Testis (tissue), 3 donors: ENCODE results near the gene TENM4. TPM values are rescaled to one million over a fixed set of nuclear protein-coding genes. Genes with fewer than 3 reads are reported as not detected.

ENCODE experiments used
- DNase-seq: peaks from one replicate; pipeline ENCODE4 v3.0.0-alpha.2; 2019
- H3K27ac ChIP-seq, 2 donors: fragments of 200-600 bp; sonication (generic); one replicate each; pipeline ENCODE4 v1.5.1; 2019
- H3K27me3 ChIP-seq: fragments of 200-600 bp; sonication (generic); one replicate; pipeline ENCODE4 v1.5.1; 2019
- H3K36me3 ChIP-seq: fragments of 200-600 bp; sonication (generic); one replicate; pipeline ENCODE4 v1.5.1; 2017; ENCODE audit warnings: low read depth; ENCODE audit errors: missing control alignments
- H3K4me1 ChIP-seq: fragments of 200-600 bp; sonication (generic); one replicate; pipeline ENCODE4 v1.5.1; 2019
- H3K4me3 ChIP-seq, 2 donors: fragments of 200-600 bp; sonication (generic); one replicate each; pipeline ENCODE4 v1.5.1; 2017 to 2019
- H3K9me3 ChIP-seq: fragments of 200-600 bp; sonication (generic); one replicate; pipeline ENCODE4 v1.5.1; 2017
- CTCF ChIP-seq, 3 experiments: fragments of 450-650 bp in 2 of 3; fragments of 200-600 bp in 1 of 3; sonication (generic) in 1 of 3; IDR thresholded peaks; one replicate each; pipeline ENCODE4 v1.5.1; 2016 to 2019; ENCODE audit warnings: antibody characterized with exemption in 3 of 3, mild to moderate bottlenecking in 2 of 3, moderate library complexity in 1 of 3
- POLR2A ChIP-seq: fragments of 450-650 bp; IDR thresholded peaks from one replicate; pipeline ENCODE4 v1.6.1; 2017; ENCODE audit warnings: antibody characterized with exemption, mild to moderate bottlenecking, moderate library complexity
- WGBS, 2 donors: methylation state at CpG; one replicate each; pipeline ENCODE4 v1.1.5; 2018; 5-methylcytosine and 5-hydroxymethylcytosine counted together
- intact Hi-C: fragments of 100-400 bp; cut with DNase I; formaldehyde crosslinking; loops from one replicate; pipeline ENCODE4 v1.15.1; 2023; ENCODE audit warnings: low total_unique reads
- polyA plus RNA-seq: library from polyadenylated mRNA; stranded (reverse); fragments of 350-450 nt; fragmentation: Illumina TruSeq; extraction: RNeasy Lipid Tissue Mini Kit (QIAGEN cat#74804); gene quantifications from one replicate; pipeline ENCODE4 v1.2.3, GENCODE V29; 2014; ENCODE audit warnings: low read depth, low replicate concordance; ENCODE audit not compliant: insufficient read depth
- total RNA-seq, 2 donors: library from RNA; depleted of rRNA; stranded (reverse); fragments of >200 nt; gene quantifications; one replicate each; pipeline ENCODE4 v1.2.3, GENCODE V29; 2016

The TENM4 gene
- total and polyA plus RNA-seq, 3 donors from 2014 or later: 10.6 to 17.9 (median 11.4) TPM

GRCh38 chr11:79472819-79473529, 32.1 kb upstream of the TENM4 start:
- Histone ChIP-seq H3K4me3 (no peak overlapping the region), H3K9me3 (no peaks in the 10 kb centered on the region), H3K4me1 (no peaks in the 10 kb centered on the region), H3K36me3 (no peaks in the 10 kb centered on the region), H3K27ac (no peak overlapping the region), H3K27me3 (no peaks in the 10 kb centered on the region)
- 81 to 83% methylated on average over 8 of the region's 8 CpGs for WGBS, 2 donors
- no peak for TF ChIP-seq POLR2A
- TF ChIP-seq CTCF (IDR thresholded peaks at IDR 0.05): no peak
- intact Hi-C loops: no loop called here
- no peak for DNase-seq

- TF ChIP-seq POLR2A: no peak
- TF ChIP-seq CTCF (IDR thresholded peaks at IDR 0.05): no peak
- no peak for DNase-seq
- Histone ChIP-seq H3K36me3 (no peaks in the 10 kb centered on the region), H3K27me3 (no peaks in the 10 kb centered on the region), H3K9me3 (no peaks in the 10 kb centered on the region), H3K4me3 (no peak overlapping the region), H3K4me1 (no peaks in the 10 kb centered on the region), H3K27ac (no peak overlapping the region)
- WGBS, 2 donors: 67 to 75% methylated on average over 7 of the region's 7 CpGs
- intact Hi-C loops: no loop called here
These were observed 30.4 kb upstream of the TENM4 start for GRCh38 chr11:79471071-79471844.

- DNase-seq: no peak
- TF ChIP-seq POLR2A: no peak
- no peak for TF ChIP-seq CTCF (IDR thresholded peaks at IDR 0.05)
- Histone ChIP-seq H3K4me1 (no peaks in the 10 kb centered on the region), H3K27ac (no peak overlapping the region), H3K9me3 (no peaks in the 10 kb centered on the region), H3K36me3 (no peaks in the 10 kb centered on the region), H3K4me3 (no peak overlapping the region), H3K27me3 (no peaks in the 10 kb centered on the region)
- 63 to 71% methylated on average over 2 of the region's 2 CpGs for WGBS, 2 donors
- intact Hi-C loops: no loop called here
These were observed 29.3 kb upstream of the TENM4 start for GRCh38 chr11:79470161-79470560.

GRCh38 chr11:79467761-79468160, 26.9 kb upstream of the TENM4 start:
- Histone ChIP-seq H3K36me3 (no peaks in the 10 kb centered on the region), H3K27me3 (no peaks in the 10 kb centered on the region), H3K27ac (no peak overlapping the region), H3K9me3 (no peaks in the 10 kb centered on the region), H3K4me1 (no peaks in the 10 kb centered on the region), H3K4me3 (no peak overlapping the region)
- intact Hi-C loops: no loop called here
- 73 to 79% methylated on average over 2 of the region's 2 CpGs for WGBS, 2 donors
- DNase-seq: no peak
- TF ChIP-seq POLR2A (no peak), CTCF (IDR thresholded peaks at IDR 0.05) (no peak)
